Measurements from ENCODE around the gene VASH2. TPM values are rescaled to one million over a fixed set of nuclear protein-coding genes. Genes with fewer than 3 reads are reported as not detected.
A peak's percentile ranks its signal among the peaks of the same experiment; 100 is the strongest.

The VASH2 gene
- total and polyA plus RNA-seq, 2 of the 8 experiments (the other 6 are each of a cell fraction or from before 2014, with no cell fraction given) = 44.0 to 187 TPM

DNA sequence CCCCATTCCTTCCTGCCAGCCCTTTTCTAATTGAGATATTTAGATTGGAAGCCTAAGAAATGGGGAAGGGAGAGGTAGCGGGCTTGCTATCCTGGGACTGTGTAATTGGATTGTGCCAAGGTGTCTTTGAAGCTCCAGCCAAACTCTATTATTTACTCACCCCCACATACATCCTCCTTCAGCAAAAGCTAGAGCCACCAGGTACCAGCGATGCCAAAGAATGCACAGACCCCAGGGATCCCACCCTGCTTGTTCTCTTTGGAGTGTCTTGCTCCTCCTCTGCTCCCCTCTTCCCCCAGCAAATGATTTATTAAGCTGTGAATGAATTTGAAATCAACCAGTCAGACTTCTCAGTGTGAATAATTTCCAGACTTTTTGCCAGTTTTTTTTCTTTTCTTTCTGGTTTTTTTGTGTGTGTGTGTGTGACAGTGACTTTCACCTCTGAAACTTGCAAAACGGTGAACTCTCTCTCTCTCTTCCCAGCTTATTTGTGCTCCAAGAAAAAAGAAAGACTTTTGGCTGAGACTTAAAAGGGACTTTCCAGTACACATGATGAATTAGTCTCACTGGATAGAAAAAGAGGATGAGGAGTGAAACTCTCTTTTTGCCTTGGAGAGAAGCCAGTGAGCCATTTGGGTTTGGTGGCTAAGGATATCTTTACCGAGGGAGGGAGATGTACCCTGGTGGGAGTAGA is 1.8 kb downstream of the VASH2 start:
- Histone ChIP-seq H4K8ac (ENCODE audit: extremely low read depth, insufficient read depth, low read length) (no peak overlapping the region), H2BK5ac (ENCODE audit: low read depth, low read length) (peak overlapping the region; percentile 66; the same call in 1 of the 2 replicates), H2BK15ac (ENCODE audit: low read length) (no peak overlapping the region), H3K4me3 (ENCODE audit: extremely low read depth in 1 of 4, insufficient read depth in 2 of 4, low read depth in 3 of 4, low read length in 4 of 4) (peak overlapping the region; percentile 55 to 95 (median 94)), H3K27me3 (replicated peaks in 1 of 4; ENCODE audit: control insufficient read depth in 3 of 4, extremely low read depth in 1 of 4, insufficient read depth in 3 of 4, low read length in 3 of 4) (peaks cover 0 to 4% (median 0%) of the 10 kb centered on the region in 4 experiments; a peak in 1 of 7 replicates), H2BK12ac (ENCODE audit: low read depth, low read length) (no peak overlapping the region), H3K79me2 (ENCODE audit: control insufficient read depth in 1 of 2, insufficient read depth in 2 of 2, low read length in 2 of 2) (peaks cover 5 to 65% of the 10 kb centered on the region in 2 experiments; a peak in 3 of 4 replicates), H2BK20ac (ENCODE audit: low read length) (no peak overlapping the region), H3K27ac (ENCODE audit: low read depth, low read length) (peak overlapping the region; percentile 14; the same call in 1 of the 2 replicates), H2AK5ac (ENCODE audit: low read depth, low read length) (no peak overlapping the region), H3K4ac (replicated peaks; ENCODE audit: insufficient read length, low read depth, low read length) (no peak overlapping the region), H2AFZ (ENCODE audit: low read length) (no peak overlapping the region), H3K56ac (replicated peaks; ENCODE audit: insufficient read length, low read depth, low read length) (peak overlapping the region; percentile 7), H3K23me2 (ENCODE audit: low read depth, low read length) (peaks cover 15% of the 10 kb centered on the region), H3K36me3 (ENCODE audit: control insufficient read depth in 2 of 4, insufficient read depth in 4 of 4, low read length in 3 of 4) (peaks cover 26 to 55% (median 41%) of the 10 kb centered on the region in 4 experiments), H3K9me3 (ENCODE audit: insufficient read depth in 2 of 2, low read depth in 1 of 2, low read length in 1 of 2) (no peaks in the 10 kb centered on the region), H3K4me2 (ENCODE audit: insufficient read depth in 1 of 2, low read depth in 2 of 2, low read length in 2 of 2) (peak overlapping the region; percentile 81 to 86), H3K9ac (replicated peaks in 1 of 4; ENCODE audit: extremely low read depth in 1 of 4, low read depth in 3 of 4, low read length in 3 of 4) (peak overlapping the region in 3 of 4 experiments; percentile 6 to 79 (median 71); a peak in 5 of 7 replicates), H4K5ac (ENCODE audit: insufficient read length, low read depth, low read length) (no peak overlapping the region), H3K4me1 (replicated peaks in 1 of 4; ENCODE audit: control insufficient read depth in 3 of 4, insufficient read depth in 4 of 4, low read length in 3 of 4) (peaks cover 4 to 23% (median 13%) of the 10 kb centered on the region in 4 experiments), H3K79me1 (ENCODE audit: low read depth, low read length) (peaks cover 5% of the 10 kb centered on the region; the same call in 1 of the 2 replicates), H3K18ac (ENCODE audit: extremely low read depth, low read length) (no peak overlapping the region), H3K23ac (ENCODE audit: insufficient read length) (no peak overlapping the region), H4K91ac (replicated peaks; ENCODE audit: insufficient read length, low read length) (no peak overlapping the region), H2BK120ac (replicated peaks; ENCODE audit: low read depth, low read length) (no peak overlapping the region), H4K20me1 (replicated peaks in 1 of 2; ENCODE audit: control insufficient read depth in 1 of 2, insufficient read depth in 2 of 2, low read length in 2 of 2) (peaks cover 10 to 11% of the 10 kb centered on the region in 2 experiments), H3K14ac (ENCODE audit: insufficient read length) (no peak overlapping the region)
- WGBS, 2 experiments (ENCODE audit: extremely low coverage in 1 of 2, insufficient coverage in 1 of 2, insufficient read length in 1 of 2, insufficient replicate concordance in 2 of 2, low coverage in 1 of 2, low lambda C conversion rate in 2 of 2, missing lambda C conversion rate in 1 of 2) = 54% methylated on average over 4 of the region's 4 CpGs; no CpG with 5 or more reads in 1 of the 2 experiments
- no peak for FAIRE-seq
- ChIA-PET CTCF (ENCODE audit: partially characterized antibody) (interaction anchor here (1.2 to 4.3 kb wide), 4 partner anchors 15 to 475 kb away, joined by 4 to 52 read pairs (median 8); no protein-coding TSS in a partner anchor), POLR2A (ENCODE audit: partially characterized antibody) (interaction anchor here (0.7 to 9.3 kb wide), 9 partner anchors 12 to 57 kb away, joined by 3 to 172 read pairs (median 5); no protein-coding TSS in a partner anchor)
- DNase-seq (ENCODE audit: low read depth in 1 of 2, low spot score in 2 of 2) = no peak
- TF ChIP-seq JUN (IDR thresholded peaks at IDR 0.05; ENCODE audit: low read depth, low read length) (no peak), RNF2 (IDR thresholded peaks at IDR 0.05; ENCODE audit: borderline replicate concordance, low read depth, low read length, missing control alignments, poor library complexity, severe bottlenecking) (no peak), EZH2 (IDR thresholded peaks at IDR 0.05; ENCODE audit: low read depth, low read length, severe bottlenecking) (no peak), TAF1 (IDR thresholded peaks at IDR 0.05; ENCODE audit: low read depth, low read length) (no peak), POU5F1 (IDR thresholded peaks at IDR 0.05; ENCODE audit: low read depth, low read length) (no peak), GTF2F1 (IDR thresholded peaks at IDR 0.05; ENCODE audit: borderline replicate concordance, low read depth, low read length) (no peak), SP4 (IDR thresholded peaks at IDR 0.05; ENCODE audit: low read length) (no peak), BACH1 (IDR thresholded peaks at IDR 0.05; ENCODE audit: low read length) (no peak), KDM4A (IDR thresholded peaks at IDR 0.05; ENCODE audit: low read depth, low read length, severe bottlenecking) (no peak), SAP30 (IDR thresholded peaks at IDR 0.05; ENCODE audit: insufficient read depth, insufficient replicate concordance, low read length) (no peak), CREB1 (IDR thresholded peaks at IDR 0.05) (no peak), CTBP2 (IDR thresholded peaks at IDR 0.05; ENCODE audit: borderline replicate concordance, insufficient read depth, insufficient read length, low read length) (no peak)
